ENCODE results near the gene LRRTM4. TPM values are rescaled to one million over a fixed set of nuclear protein-coding genes. Genes with fewer than 3 reads are reported as not detected.

The LRRTM4 gene
- total and polyA plus RNA-seq, 2 donors (not counting 1 experiment from before 2014, with no cell fraction given) = 0.05 TPM; not detected in 1

GRCh38 chr2:77459840-77460239 lies 62.3 kb downstream of the LRRTM4 start:
- Histone ChIP-seq H2AFZ (ENCODE audit: low read length) (no peak overlapping the region), H3K4me1 (ENCODE audit: control insufficient read depth, extremely low read depth, insufficient read depth, low read length) (no peaks in the 10 kb centered on the region), H3K27me3 (ENCODE audit: control insufficient read depth, insufficient read depth, low read length) (no peaks in the 10 kb centered on the region), H4K20me1 (ENCODE audit: control insufficient read depth, extremely low read depth, insufficient read depth, low read length) (no peaks in the 10 kb centered on the region), H3K4me2 (ENCODE audit: extremely low read depth, insufficient read depth, low read length) (peak overlapping the region; percentile 37), H3K9ac (ENCODE audit: insufficient read depth, low read length) (no peak overlapping the region), H3K4me3 (replicated peaks in 1 of 4; ENCODE audit: control extremely low read depth in 1 of 4, insufficient read depth in 1 of 4, low read depth in 3 of 4, low read length in 4 of 4) (peak overlapping the region in 1 of 4 experiments; percentile 14), H3K79me2 (ENCODE audit: control insufficient read depth, insufficient read depth, low read length) (no peaks in the 10 kb centered on the region), H3K27ac (ENCODE audit: insufficient read depth, low read length) (no peak overlapping the region), H3K36me3 (ENCODE audit: control insufficient read depth, insufficient read depth, low read length) (no peaks in the 10 kb centered on the region), H3K9me3 (ENCODE audit: control insufficient read depth, insufficient read depth, low read depth, low read length) (no peaks in the 10 kb centered on the region)
- no peak for TF ChIP-seq CTCF (conservative IDR thresholded peaks at IDR 0.05 in 1 of 2, IDR thresholded peaks at IDR 0.05 in 1 of 2; ENCODE audit: low read depth in 1 of 2, low read length in 2 of 2)
- DNase-seq (ENCODE audit: low read depth in 2 of 2) = no peak

GRCh38 chr2:77458216-77458615 lies 64.0 kb downstream of the LRRTM4 start:
- no peak overlapping the region for H2AFZ ChIP-seq (ENCODE audit: low read length)
- TF ChIP-seq CTCF (conservative IDR thresholded peaks at IDR 0.05 in 1 of 2, IDR thresholded peaks at IDR 0.05 in 1 of 2; ENCODE audit: low read depth in 1 of 2, low read length in 2 of 2) = no peak
- TF ChIP-seq EZH2 (IDR thresholded peaks at IDR 0.05; ENCODE audit: low read length, missing control alignments) = no peak
- H3K27me3 ChIP-seq (ENCODE audit: control insufficient read depth, insufficient read depth, low read length) = no peaks in the 10 kb centered on the region
- no peak overlapping the region for H3K4me2 ChIP-seq (ENCODE audit: extremely low read depth, insufficient read depth, low read length)
- H3K9ac ChIP-seq (ENCODE audit: insufficient read depth, low read length) = no peak overlapping the region
- H4K20me1 ChIP-seq (ENCODE audit: control insufficient read depth, extremely low read depth, insufficient read depth, low read length) = no peaks in the 10 kb centered on the region
- H3K27ac ChIP-seq (ENCODE audit: insufficient read depth, low read length) = no peak overlapping the region
- no peaks in the 10 kb centered on the region for H3K36me3 ChIP-seq (ENCODE audit: control insufficient read depth, insufficient read depth, low read length)
- DNase-seq (ENCODE audit: low read depth in 2 of 2) = no peak
- H3K4me1 ChIP-seq (ENCODE audit: control insufficient read depth, extremely low read depth, insufficient read depth, low read length) = no peaks in the 10 kb centered on the region
- no peak overlapping the region for H3K4me3 ChIP-seq (replicated peaks in 1 of 4; ENCODE audit: control extremely low read depth in 1 of 4, insufficient read depth in 1 of 4, low read depth in 3 of 4, low read length in 4 of 4)
- H3K9me3 ChIP-seq (ENCODE audit: control insufficient read depth, insufficient read depth, low read depth, low read length) = no peaks in the 10 kb centered on the region
- H3K79me2 ChIP-seq (ENCODE audit: control insufficient read depth, insufficient read depth, low read length) = no peaks in the 10 kb centered on the region

GRCh38 chr2:77457665-77458064 lies 64.5 kb downstream of the LRRTM4 start:
- Histone ChIP-seq H4K20me1 (ENCODE audit: control insufficient read depth, extremely low read depth, insufficient read depth, low read length) (no peaks in the 10 kb centered on the region), H3K27me3 (ENCODE audit: control insufficient read depth, insufficient read depth, low read length) (no peaks in the 10 kb centered on the region), H3K9ac (ENCODE audit: insufficient read depth, low read length) (no peak overlapping the region), H3K79me2 (ENCODE audit: control insufficient read depth, insufficient read depth, low read length) (no peaks in the 10 kb centered on the region), H2AFZ (ENCODE audit: low read length) (no peak overlapping the region), H3K4me1 (ENCODE audit: control insufficient read depth, extremely low read depth, insufficient read depth, low read length) (no peaks in the 10 kb centered on the region), H3K9me3 (ENCODE audit: control insufficient read depth, insufficient read depth, low read depth, low read length) (no peaks in the 10 kb centered on the region), H3K36me3 (ENCODE audit: control insufficient read depth, insufficient read depth, low read length) (no peaks in the 10 kb centered on the region), H3K4me3 (replicated peaks in 1 of 4; ENCODE audit: control extremely low read depth in 1 of 4, insufficient read depth in 1 of 4, low read depth in 3 of 4, low read length in 4 of 4) (no peak overlapping the region), H3K4me2 (ENCODE audit: extremely low read depth, insufficient read depth, low read length) (no peak overlapping the region), H3K27ac (ENCODE audit: insufficient read depth, low read length) (no peak overlapping the region)
- TF ChIP-seq EZH2 (IDR thresholded peaks at IDR 0.05; ENCODE audit: low read length, missing control alignments) (no peak), CTCF (conservative IDR thresholded peaks at IDR 0.05 in 1 of 2, IDR thresholded peaks at IDR 0.05 in 1 of 2; ENCODE audit: low read depth in 1 of 2, low read length in 2 of 2) (no peak)
- no peak for DNase-seq (ENCODE audit: low read depth in 2 of 2)
